ENCODE data around the gene NCK2. TPM values are rescaled to one million over a fixed set of nuclear protein-coding genes. Genes with fewer than 3 reads are reported as not detected.

NCK2 gene
- total and polyA plus RNA-seq, 2 donors from 2014 or later, result 22.8 to 52.9 TPM

DNA sequence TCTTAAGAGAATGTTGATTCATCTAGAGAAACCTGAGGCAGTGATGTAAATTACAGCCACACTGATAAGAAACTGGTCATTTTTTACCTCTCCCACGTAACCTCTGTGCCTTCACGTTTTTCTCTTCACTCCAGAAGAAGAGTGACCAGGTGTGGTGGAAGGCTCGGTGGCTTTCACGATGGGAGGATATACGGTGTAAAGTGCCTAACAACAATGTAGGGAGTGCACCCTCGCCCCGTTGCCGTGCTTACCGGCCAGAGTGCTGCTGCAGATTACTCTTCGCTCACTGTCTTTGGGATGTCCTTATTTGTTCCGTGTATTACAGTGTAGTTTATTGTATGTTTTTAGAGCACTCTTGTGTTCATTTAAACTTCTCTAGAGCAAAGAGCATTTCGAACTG is 46.5 kb downstream of the NCK2 start:
- Histone ChIP-seq H3K4me3 (ENCODE audit: low read length in 3 of 3) (no peak overlapping the region), H3K9me3 (ENCODE audit: control insufficient read depth in 2 of 3, insufficient read depth in 1 of 3, low read length in 3 of 3) (no peaks in the 10 kb centered on the region), H3K27me3 (ENCODE audit: control insufficient read depth, insufficient read depth, low read length) (no peaks in the 10 kb centered on the region), H3K27ac (ENCODE audit: low read depth in 2 of 2, low read length in 2 of 2) (no peak overlapping the region), H3K9ac (ENCODE audit: low read length in 3 of 3) (no peak overlapping the region), H3K36me3 (ENCODE audit: control insufficient read depth in 2 of 3, insufficient read depth in 3 of 3, low read length in 3 of 3) (no peaks in the 10 kb centered on the region), H3K4me1 (ENCODE audit: control insufficient read depth in 2 of 3, insufficient read depth in 2 of 3, low read depth in 1 of 3, low read length in 3 of 3) (peaks cover 0 to 31% (median 14%) of the 10 kb centered on the region in 3 donors)
- intact Hi-C loops (cut with DNase I), result no loop called here
- FAIRE-seq (no peak), DNase-seq (no peak)
- no peak for TF ChIP-seq CTCF (IDR thresholded peaks at IDR 0.05; ENCODE audit: borderline replicate concordance, extremely low read depth, insufficient read depth)

DNA sequence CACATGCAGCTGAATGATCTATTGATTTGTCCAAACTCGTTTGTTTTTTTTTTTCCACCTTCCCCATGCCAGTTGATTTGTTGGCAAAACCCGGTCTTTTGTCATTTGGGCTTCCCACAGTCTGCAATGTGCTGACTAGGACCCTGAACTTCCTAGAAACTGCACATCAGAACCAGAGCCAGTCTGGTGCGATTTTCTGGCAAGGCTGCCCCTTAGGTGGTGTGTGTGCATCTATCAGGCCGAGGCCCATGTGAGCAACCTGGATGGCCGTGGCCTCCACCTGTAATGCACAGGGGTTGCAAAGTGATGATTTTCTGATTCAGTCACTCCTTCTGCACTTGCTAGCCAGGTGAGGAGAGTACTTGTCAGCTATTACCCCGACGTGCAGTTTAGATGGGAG is 47.8 kb downstream of the NCK2 start:
- Histone ChIP-seq H3K27me3 (ENCODE audit: control insufficient read depth, insufficient read depth, low read length) (no peaks in the 10 kb centered on the region), H3K27ac (ENCODE audit: low read depth in 2 of 2, low read length in 2 of 2) (no peak overlapping the region), H3K4me1 (ENCODE audit: control insufficient read depth in 2 of 3, insufficient read depth in 2 of 3, low read depth in 1 of 3, low read length in 3 of 3) (peaks cover 4 to 28% (median 14%) of the 10 kb centered on the region in 3 donors), H3K9ac (ENCODE audit: low read length in 3 of 3) (no peak overlapping the region), H3K36me3 (ENCODE audit: control insufficient read depth in 2 of 3, insufficient read depth in 3 of 3, low read length in 3 of 3) (no peaks in the 10 kb centered on the region), H3K9me3 (ENCODE audit: control insufficient read depth in 2 of 3, insufficient read depth in 1 of 3, low read length in 3 of 3) (no peaks in the 10 kb centered on the region), H3K4me3 (ENCODE audit: low read length in 3 of 3) (no peak overlapping the region)
- FAIRE-seq (no peak), DNase-seq (no peak)
- no peak for TF ChIP-seq CTCF (IDR thresholded peaks at IDR 0.05; ENCODE audit: borderline replicate concordance, extremely low read depth, insufficient read depth)
- intact Hi-C loops (cut with DNase I), result no loop called here

- no peak overlapping the region for H3K9ac ChIP-seq (ENCODE audit: low read length in 3 of 3)
- FAIRE-seq, result no peak
- no peak overlapping the region for H3K4me3 ChIP-seq (ENCODE audit: low read length in 3 of 3)
- TF ChIP-seq CTCF (IDR thresholded peaks at IDR 0.05; ENCODE audit: borderline replicate concordance, extremely low read depth, insufficient read depth), result no peak
- peaks cover 5 to 28% (median 14%) of the 10 kb centered on the region in 3 donors for H3K4me1 ChIP-seq (ENCODE audit: control insufficient read depth in 2 of 3, insufficient read depth in 2 of 3, low read depth in 1 of 3, low read length in 3 of 3)
- DNase-seq, result no peak
- H3K9me3 ChIP-seq (ENCODE audit: control insufficient read depth in 2 of 3, insufficient read depth in 1 of 3, low read length in 3 of 3), result no peaks in the 10 kb centered on the region
- H3K27ac ChIP-seq (ENCODE audit: low read depth in 2 of 2, low read length in 2 of 2), result no peak overlapping the region
- no peaks in the 10 kb centered on the region for H3K27me3 ChIP-seq (ENCODE audit: control insufficient read depth, insufficient read depth, low read length)
- intact Hi-C loops (cut with DNase I), result no loop called here
- no peaks in the 10 kb centered on the region for H3K36me3 ChIP-seq (ENCODE audit: control insufficient read depth in 2 of 3, insufficient read depth in 3 of 3, low read length in 3 of 3)
These were observed 48.7 kb downstream of the NCK2 start for GRCh38 chr2:105793196-105793975.

All from kidney (tissue), 14 donors.